ENCODE data around the gene GTF2B.
"Not testable (repeated sequence)": the region's sequence is repeated elsewhere in the genome, so short reads cannot be mapped to it uniquely, and the experiment has no call there.

GTF2B gene

GRCh38 chr1:88885933-88886332 is 5.4 kb downstream of the GTF2B start:
- DNase-seq: no peak

GRCh38 chr1:88883156-88883555 is 8.2 kb downstream of the GTF2B start:
- no peak for DNase-seq

GRCh38 chr1:88880717-88881116 is 10.7 kb downstream of the GTF2B start:
- not testable (repeated sequence) for DNase-seq

- no peak for DNase-seq
Measured at GRCh38 chr1:88878731-88879130, 12.6 kb downstream of the GTF2B start.

GRCh38 chr1:88877911-88878310 is 13.5 kb downstream of the GTF2B start:
- no peak for DNase-seq

- DNase-seq: peak in 1 of 51 donors; percentile 5
Measured at GRCh38 chr1:88877382-88877825, 14.0 kb downstream of the GTF2B start.

GRCh38 chr1:88876573-88877365 is 14.6 kb downstream of the GTF2B start:
- no peak for DNase-seq

- no peak for DNase-seq
Measured at GRCh38 chr1:88875595-88875994, 15.8 kb downstream of the GTF2B start.

- DNase-seq: no peak
Measured at GRCh38 chr1:88873737-88874349, 17.5 kb downstream of the GTF2B start.

- not testable (repeated sequence) for DNase-seq
Measured at GRCh38 chr1:88869644-88870043, 21.7 kb downstream of the GTF2B start.

GRCh38 chr1:88867743-88868521 is 23.4 kb downstream of the GTF2B start:
- no peak for DNase-seq

GRCh38 chr1:88851303-88852063 is 39.9 kb downstream of the GTF2B start:
- DNase-seq: no peak

- DNase-seq: no peak
Measured at GRCh38 chr1:88847643-88848042, 43.7 kb downstream of the GTF2B start.

GRCh38 chr1:88825721-88826120 is 65.6 kb downstream of the GTF2B start:
- DNase-seq: peak in 2 of 51 donors; percentile 5

- not testable (repeated sequence) for DNase-seq
Measured at GRCh38 chr1:88819642-88820041, 71.7 kb downstream of the GTF2B start.

GRCh38 chr1:88813471-88813870 is 77.9 kb downstream of the GTF2B start:
- no peak for DNase-seq

GRCh38 chr1:88812366-88812765 is 79.0 kb downstream of the GTF2B start:
- DNase-seq: no peak

- DNase-seq: no peak
Measured at GRCh38 chr1:88803444-88803843, 87.9 kb downstream of the GTF2B start.

GRCh38 chr1:88802950-88803349 is 88.4 kb downstream of the GTF2B start:
- DNase-seq: no peak
